NT2/D1 (cell line): ENCODE results near the gene DCLK3.

Experiments
- DNase-seq: peaks from one replicate; pipeline ENCODE4 v3.0.0-alpha.2; 2011; ENCODE audit warnings: low read depth, low spot score
- H3K27me3 ChIP-seq: 2 replicates; pipeline ENCODE4 v1.6.0; 2011; ENCODE audit warnings: mild to moderate bottlenecking; ENCODE audit not compliant: insufficient read length, insufficient read depth
- H3K36me3 ChIP-seq: 2 replicates; pipeline ENCODE4 v1.6.1; 2011; ENCODE audit warnings: mild to moderate bottlenecking, low read length, mixed read lengths; ENCODE audit not compliant: insufficient read depth, insufficient read length
- H3K4me1 ChIP-seq: 2 replicates; pipeline ENCODE4 v1.5.1; 2011; ENCODE audit not compliant: insufficient read depth, insufficient read length
- H3K4me3 ChIP-seq: 2 replicates; pipeline ENCODE4 v1.5.1; 2011; ENCODE audit warnings: low read depth; ENCODE audit not compliant: insufficient read length
- H3K9ac ChIP-seq: 2 replicates; pipeline ENCODE4 v1.6.0; 2011; ENCODE audit warnings: low read depth; ENCODE audit not compliant: insufficient read length
- H3K9me3 ChIP-seq: 2 replicates; pipeline ENCODE4 v1.5.1; 2011; ENCODE audit warnings: mild to moderate bottlenecking, low read length; ENCODE audit not compliant: insufficient read depth
- SUZ12 ChIP-seq: IDR thresholded peaks from 2 replicates; pipeline ENCODE4 v1.6.1; 2011; ENCODE audit not compliant: insufficient read length, insufficient read depth; ENCODE audit errors: extremely low read depth
- YY1 ChIP-seq: IDR thresholded peaks from 2 replicates; pipeline ENCODE4 v1.6.1; 2011; ENCODE audit not compliant: insufficient read length, insufficient read depth
- ZNF274 ChIP-seq: IDR thresholded peaks from 2 replicates; pipeline ENCODE4 v1.6.1; 2011; ENCODE audit warnings: mild to moderate bottlenecking, low read depth, low read length

The DCLK3 gene

DNA sequence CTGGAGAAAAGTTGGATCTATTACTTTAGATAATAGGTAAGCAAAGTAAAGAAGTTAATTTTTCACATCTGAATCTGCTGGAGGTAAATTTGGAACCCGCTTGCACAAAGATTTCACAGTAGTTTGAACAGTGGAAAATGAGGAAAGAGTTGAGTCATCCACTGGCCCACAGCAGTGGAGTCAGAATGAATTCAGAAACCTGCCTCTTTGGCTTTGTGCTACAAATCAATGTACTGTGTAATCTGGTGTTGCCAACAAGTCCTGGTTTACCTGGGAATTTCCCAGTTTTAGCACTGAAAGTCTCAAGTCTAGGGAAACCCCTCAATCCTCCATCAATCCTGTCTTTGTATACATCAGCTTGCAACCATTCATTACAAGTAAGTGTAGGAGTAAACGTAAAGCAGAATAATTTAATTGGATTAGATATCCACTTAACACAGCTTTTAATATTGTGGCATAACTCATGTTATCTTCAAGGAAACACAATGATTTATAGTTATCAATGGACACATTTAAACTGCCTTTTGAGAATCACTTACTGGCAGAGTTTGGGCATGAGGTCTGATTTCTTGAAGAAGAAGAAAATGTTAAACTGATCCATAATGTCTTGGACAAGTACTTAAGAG lies 100.6 kb downstream of the DCLK3 start:
- Histone ChIP-seq H3K36me3 (no peaks in the 10 kb centered on the region), H3K27me3 (no peaks in the 10 kb centered on the region), H3K4me3 (no peak overlapping the region), H3K9me3 (no peaks in the 10 kb centered on the region), H3K9ac (no peak overlapping the region), H3K4me1 (no peaks in the 10 kb centered on the region)
- DNase-seq = no peak
- TF ChIP-seq SUZ12 = no peak
- TF ChIP-seq YY1 = no peak
- no peak for TF ChIP-seq ZNF274

GRCh38 chr3:36662626-36663025 lies 101.7 kb downstream of the DCLK3 start:
- no peak for DNase-seq
- Histone ChIP-seq H3K27me3 (no peaks in the 10 kb centered on the region), H3K4me3 (no peak overlapping the region), H3K4me1 (no peaks in the 10 kb centered on the region), H3K9me3 (no peaks in the 10 kb centered on the region), H3K36me3 (no peaks in the 10 kb centered on the region), H3K9ac (no peak overlapping the region)
- TF ChIP-seq YY1 (no peak), ZNF274 (no peak), SUZ12 (no peak)
